ENCODE data around the gene PF4V1.

The PF4V1 gene

DNA sequence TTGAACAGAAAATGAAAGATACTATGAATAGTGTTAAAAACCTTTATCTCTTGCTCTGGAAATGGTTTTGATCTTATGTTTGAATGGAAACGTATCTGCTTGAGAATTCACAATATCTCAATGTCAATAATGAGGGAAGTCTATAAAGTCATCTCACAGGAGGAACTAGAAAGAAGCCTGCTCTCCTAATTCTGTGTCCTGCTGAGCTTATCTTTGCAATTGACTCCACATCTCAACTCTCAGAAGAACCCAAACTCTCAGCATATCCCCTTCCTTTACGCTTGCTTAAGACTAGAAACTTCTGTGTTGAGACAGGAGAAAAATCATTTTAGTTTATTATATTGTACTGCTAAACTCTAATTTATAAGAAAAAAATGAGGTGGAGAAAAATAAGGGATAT lies 8.3 kb upstream of the PF4V1 start:
- Histone ChIP-seq H3K4me3 (ENCODE audit: low read depth, low read length) (no peak overlapping the region), H3K36me3 (ENCODE audit: insufficient read depth, low read length) (no peaks in the 10 kb centered on the region), H2AFZ (ENCODE audit: low read length, unreplicated experiment) (no peak overlapping the region), H3K27me3 (ENCODE audit: insufficient read depth, low read length) (no peaks in the 10 kb centered on the region), H3K4me1 (ENCODE audit: control insufficient read depth, insufficient read depth, low read length, unreplicated experiment) (peaks cover 35% of the 10 kb centered on the region), H3K79me2 (ENCODE audit: control insufficient read depth, insufficient read depth, low read length, unreplicated experiment) (no peaks in the 10 kb centered on the region), H3K27ac (ENCODE audit: low read depth, low read length) (peak overlapping the region; percentile 77)

DNA sequence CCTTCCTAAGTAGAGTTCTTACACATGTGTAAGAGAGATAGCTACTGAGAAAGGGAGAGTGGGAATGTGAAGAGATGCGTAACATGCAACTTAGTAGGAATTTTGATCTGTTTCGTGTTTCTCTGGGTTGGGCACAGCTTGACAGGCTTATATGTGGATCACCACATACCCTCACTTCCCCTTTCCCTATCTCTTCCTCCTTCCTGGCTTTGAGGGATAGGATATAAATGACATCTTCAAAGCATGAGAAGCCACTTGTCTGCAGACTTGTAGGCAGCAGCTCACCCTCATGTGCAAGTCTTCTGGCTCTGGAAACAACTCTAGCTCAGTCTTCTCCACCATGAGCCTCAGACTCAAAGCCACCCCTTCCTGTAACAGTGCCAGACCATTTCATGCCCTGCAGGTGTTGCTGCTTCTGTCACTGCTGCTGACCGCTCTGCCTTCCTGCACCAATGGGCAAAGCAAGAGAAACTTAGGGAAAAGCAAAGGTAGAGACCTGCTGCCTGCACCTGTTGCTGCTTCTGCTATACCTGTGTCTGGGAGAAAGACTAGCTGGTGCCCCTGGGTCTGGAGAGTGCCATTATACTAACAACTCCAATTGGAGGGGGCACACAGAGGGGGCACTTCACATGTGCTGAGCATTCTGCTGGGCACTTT lies 5.4 kb upstream of the PF4V1 start:
- Histone ChIP-seq H2AFZ (ENCODE audit: low read length, unreplicated experiment) (no peak overlapping the region), H3K4me3 (ENCODE audit: low read depth, low read length) (no peak overlapping the region), H3K27me3 (ENCODE audit: insufficient read depth, low read length) (no peaks in the 10 kb centered on the region), H3K27ac (ENCODE audit: low read depth, low read length) (no peak overlapping the region), H3K4me1 (ENCODE audit: control insufficient read depth, insufficient read depth, low read length, unreplicated experiment) (peaks cover 23% of the 10 kb centered on the region), H3K79me2 (ENCODE audit: control insufficient read depth, insufficient read depth, low read length, unreplicated experiment) (no peaks in the 10 kb centered on the region), H3K36me3 (ENCODE audit: insufficient read depth, low read length) (no peaks in the 10 kb centered on the region)

DNA sequence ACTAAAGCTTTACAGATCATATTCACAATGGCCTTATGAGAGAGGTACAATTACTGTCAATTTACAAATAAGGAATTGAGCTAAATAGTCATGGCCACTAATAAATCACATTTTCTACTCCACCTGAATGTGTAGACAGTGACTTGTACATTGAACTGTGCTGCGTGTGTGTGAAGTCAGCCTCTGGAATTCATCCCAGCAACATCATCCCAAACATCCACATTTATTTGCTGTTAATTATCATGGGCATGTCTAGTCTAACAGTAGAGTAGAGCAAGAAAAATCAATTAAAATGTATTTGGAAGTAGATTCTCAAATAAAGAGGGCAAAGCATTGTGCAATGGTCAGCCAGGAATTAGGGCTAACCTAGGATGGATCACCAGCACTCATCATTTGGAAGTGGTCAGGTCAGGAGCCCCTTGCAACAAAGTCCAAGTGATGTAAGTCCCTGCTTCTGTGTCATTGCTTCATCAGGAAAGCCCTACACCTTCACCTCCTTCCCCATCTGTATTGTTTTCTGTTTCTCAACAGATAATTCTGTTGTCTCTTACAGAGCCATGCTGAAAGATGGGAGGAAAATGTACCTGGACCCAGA lies 4.8 kb upstream of the PF4V1 start:
- Histone ChIP-seq H3K4me3 (ENCODE audit: low read depth, low read length) (no peak overlapping the region), H3K36me3 (ENCODE audit: insufficient read depth, low read length) (no peaks in the 10 kb centered on the region), H3K27ac (ENCODE audit: low read depth, low read length) (no peak overlapping the region), H3K79me2 (ENCODE audit: control insufficient read depth, insufficient read depth, low read length, unreplicated experiment) (no peaks in the 10 kb centered on the region), H3K4me1 (ENCODE audit: control insufficient read depth, insufficient read depth, low read length, unreplicated experiment) (peaks cover 17% of the 10 kb centered on the region), H2AFZ (ENCODE audit: low read length, unreplicated experiment) (no peak overlapping the region), H3K27me3 (ENCODE audit: insufficient read depth, low read length) (no peaks in the 10 kb centered on the region)

DNA sequence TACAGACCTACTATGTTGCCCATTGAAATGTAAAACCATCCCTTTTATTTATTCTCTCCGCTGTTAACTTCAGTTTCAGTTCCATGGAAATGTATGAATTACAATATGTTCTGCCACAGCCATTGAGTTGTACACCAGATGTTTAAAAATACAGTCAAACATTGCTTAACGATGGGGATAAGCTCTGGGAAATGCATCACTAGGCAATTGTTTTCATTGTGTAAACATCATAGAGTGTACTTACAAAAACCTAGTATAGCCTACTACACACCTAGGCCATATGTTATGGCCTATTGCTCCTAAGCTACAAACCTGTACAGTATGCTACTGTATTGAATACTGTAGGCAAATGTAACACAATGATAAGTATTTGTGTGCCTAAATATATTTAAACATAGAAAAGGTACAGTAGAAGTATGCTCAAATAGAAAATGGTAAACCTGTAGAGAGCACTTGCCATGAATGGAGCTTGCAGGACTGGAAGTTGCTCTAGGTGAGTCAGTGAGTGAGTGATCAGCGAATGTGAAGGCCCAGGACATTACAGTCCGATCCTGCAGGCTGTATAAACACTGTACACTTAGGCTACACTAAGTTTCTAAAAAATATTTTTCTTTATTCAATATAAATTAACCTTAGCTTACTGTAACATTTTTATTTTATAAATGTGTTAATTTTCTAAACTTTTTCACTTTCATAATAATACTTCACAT lies 2.7 kb upstream of the PF4V1 start:
- H3K27me3 ChIP-seq (ENCODE audit: insufficient read depth, low read length), result no peaks in the 10 kb centered on the region
- H3K4me3 ChIP-seq (ENCODE audit: low read depth, low read length), result no peak overlapping the region
- H2AFZ ChIP-seq (ENCODE audit: low read length, unreplicated experiment), result no peak overlapping the region
- H3K4me1 ChIP-seq (ENCODE audit: control insufficient read depth, insufficient read depth, low read length, unreplicated experiment), result peaks cover 3% of the 10 kb centered on the region
- H3K36me3 ChIP-seq (ENCODE audit: insufficient read depth, low read length), result no peaks in the 10 kb centered on the region
- H3K27ac ChIP-seq (ENCODE audit: low read depth, low read length), result no peak overlapping the region
- H3K79me2 ChIP-seq (ENCODE audit: control insufficient read depth, insufficient read depth, low read length, unreplicated experiment), result no peaks in the 10 kb centered on the region

DNA sequence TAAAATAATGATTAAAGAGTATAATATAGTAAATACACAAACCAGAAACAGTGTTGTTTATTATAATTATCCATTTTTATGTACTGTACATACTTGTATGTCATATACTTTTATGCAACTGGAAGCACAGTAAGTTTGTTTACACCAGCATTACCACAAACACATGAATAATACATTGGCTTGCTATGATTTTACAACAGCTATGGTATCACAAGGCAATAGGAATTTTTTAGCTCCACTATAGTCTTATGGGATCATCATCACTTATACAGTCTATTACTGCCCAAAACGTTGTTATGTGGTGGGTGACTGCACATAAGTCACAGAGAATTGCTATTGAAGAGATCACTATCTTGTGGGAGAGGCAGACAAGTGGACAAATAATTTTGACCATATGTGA lies 1.8 kb upstream of the PF4V1 start:
- Histone ChIP-seq H2AFZ (ENCODE audit: low read length, unreplicated experiment) (no peak overlapping the region), H3K79me2 (ENCODE audit: control insufficient read depth, insufficient read depth, low read length, unreplicated experiment) (no peaks in the 10 kb centered on the region), H3K36me3 (ENCODE audit: insufficient read depth, low read length) (no peaks in the 10 kb centered on the region), H3K27me3 (ENCODE audit: insufficient read depth, low read length) (no peaks in the 10 kb centered on the region), H3K27ac (ENCODE audit: low read depth, low read length) (no peak overlapping the region), H3K4me3 (ENCODE audit: low read depth, low read length) (no peak overlapping the region), H3K4me1 (ENCODE audit: control insufficient read depth, insufficient read depth, low read length, unreplicated experiment) (peaks cover 12% of the 10 kb centered on the region)

DNA sequence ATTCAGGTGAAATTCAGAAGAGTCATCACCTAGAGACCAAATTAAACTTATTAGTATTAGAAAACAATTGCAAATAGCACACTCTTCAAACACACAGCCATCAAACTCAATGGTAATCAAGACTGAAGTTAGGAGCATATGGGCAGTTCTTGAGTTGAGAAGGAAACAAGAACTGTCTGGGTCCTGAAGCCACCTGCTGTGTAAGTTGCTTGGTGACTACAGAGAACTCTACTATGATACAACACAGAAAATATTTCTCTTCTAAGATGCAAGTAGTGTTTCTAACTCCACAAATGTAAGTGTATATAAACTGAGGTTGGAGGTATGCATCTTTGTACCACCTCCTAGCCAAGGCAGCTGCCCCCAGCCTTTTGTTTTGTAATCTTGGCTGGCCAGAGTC lies 325 bp upstream of the PF4V1 start:
- H3K27me3 ChIP-seq (ENCODE audit: insufficient read depth, low read length), result no peaks in the 10 kb centered on the region
- H3K27ac ChIP-seq (ENCODE audit: low read depth, low read length), result no peak overlapping the region
- H3K4me1 ChIP-seq (ENCODE audit: control insufficient read depth, insufficient read depth, low read length, unreplicated experiment), result peaks cover 18% of the 10 kb centered on the region
- H2AFZ ChIP-seq (ENCODE audit: low read length, unreplicated experiment), result no peak overlapping the region
- H3K4me3 ChIP-seq (ENCODE audit: low read depth, low read length), result no peak overlapping the region
- H3K79me2 ChIP-seq (ENCODE audit: control insufficient read depth, insufficient read depth, low read length, unreplicated experiment), result no peaks in the 10 kb centered on the region
- H3K36me3 ChIP-seq (ENCODE audit: insufficient read depth, low read length), result peaks cover 5% of the 10 kb centered on the region; the same call in 1 of the 2 replicates

DNA sequence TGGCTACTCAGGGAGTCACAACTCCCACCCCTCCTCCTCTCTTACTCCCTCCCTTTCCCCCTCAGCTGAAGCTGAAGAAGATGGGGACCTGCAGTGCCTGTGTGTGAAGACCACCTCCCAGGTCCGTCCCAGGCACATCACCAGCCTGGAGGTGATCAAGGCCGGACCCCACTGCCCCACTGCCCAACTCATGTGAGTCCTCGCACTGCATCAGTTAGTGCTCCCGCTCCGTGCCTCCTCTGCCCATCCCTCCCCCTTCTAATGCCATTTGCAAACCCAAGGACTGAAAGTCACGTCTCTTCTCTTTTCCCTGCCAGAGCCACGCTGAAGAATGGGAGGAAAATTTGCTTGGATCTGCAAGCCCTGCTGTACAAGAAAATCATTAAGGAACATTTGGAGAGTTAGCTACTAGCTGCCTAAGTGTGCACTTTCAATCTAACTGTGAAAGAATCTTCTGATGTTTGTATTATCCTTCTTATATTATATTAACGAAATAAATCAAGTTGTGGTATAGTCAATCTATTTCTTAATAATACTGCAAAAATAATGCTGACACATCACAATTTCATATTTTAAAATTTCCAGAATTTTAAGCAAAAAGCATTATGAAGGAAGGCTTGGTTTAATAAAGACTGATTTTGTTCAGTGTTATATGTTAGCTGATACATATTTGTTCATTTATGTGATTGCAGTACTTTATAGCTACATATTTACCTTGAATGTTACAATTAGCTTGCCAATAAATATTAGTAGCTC lies 800 bp downstream of the PF4V1 start:
- H3K27ac ChIP-seq (ENCODE audit: low read depth, low read length), result no peak overlapping the region
- no peaks in the 10 kb centered on the region for H3K27me3 ChIP-seq (ENCODE audit: insufficient read depth, low read length)
- H3K4me1 ChIP-seq (ENCODE audit: control insufficient read depth, insufficient read depth, low read length, unreplicated experiment), result peaks cover 18% of the 10 kb centered on the region
- H3K79me2 ChIP-seq (ENCODE audit: control insufficient read depth, insufficient read depth, low read length, unreplicated experiment), result no peaks in the 10 kb centered on the region
- H3K36me3 ChIP-seq (ENCODE audit: insufficient read depth, low read length), result peaks cover 13% of the 10 kb centered on the region; the same call in 1 of the 2 replicates
- H3K4me3 ChIP-seq (ENCODE audit: low read depth, low read length), result no peak overlapping the region
- H2AFZ ChIP-seq (ENCODE audit: low read length, unreplicated experiment), result no peak overlapping the region

DNA sequence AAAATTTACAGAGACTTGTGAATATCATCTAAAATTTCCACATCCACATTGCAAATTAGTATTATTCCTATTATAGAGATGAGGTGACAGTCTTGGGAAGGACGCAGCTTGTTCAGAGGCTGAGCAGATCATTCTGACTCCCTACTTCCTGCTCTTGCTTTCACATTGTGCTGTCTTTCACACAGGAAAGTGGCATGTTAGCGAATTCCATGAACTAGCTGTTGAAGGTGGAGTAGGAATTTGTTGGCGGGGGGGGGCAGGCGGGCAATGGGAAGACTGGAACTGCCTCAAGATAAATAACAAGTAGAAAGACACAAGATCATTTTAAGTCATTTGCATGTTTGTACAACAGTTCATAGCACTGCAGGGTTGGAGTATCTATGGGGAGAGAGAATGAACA lies 2.3 kb downstream of the PF4V1 start:
- peak overlapping the region; percentile 87 for H3K27ac ChIP-seq (ENCODE audit: low read depth, low read length)
- H3K4me3 ChIP-seq (ENCODE audit: low read depth, low read length), result no peak overlapping the region
- no peaks in the 10 kb centered on the region for H3K79me2 ChIP-seq (ENCODE audit: control insufficient read depth, insufficient read depth, low read length, unreplicated experiment)
- peaks cover 24% of the 10 kb centered on the region for H3K4me1 ChIP-seq (ENCODE audit: control insufficient read depth, insufficient read depth, low read length, unreplicated experiment)
- peaks cover 15% of the 10 kb centered on the region; the same call in 1 of the 2 replicates for H3K36me3 ChIP-seq (ENCODE audit: insufficient read depth, low read length)
- H3K27me3 ChIP-seq (ENCODE audit: insufficient read depth, low read length), result no peaks in the 10 kb centered on the region
- H2AFZ ChIP-seq (ENCODE audit: low read length, unreplicated experiment), result no peak overlapping the region

DNA sequence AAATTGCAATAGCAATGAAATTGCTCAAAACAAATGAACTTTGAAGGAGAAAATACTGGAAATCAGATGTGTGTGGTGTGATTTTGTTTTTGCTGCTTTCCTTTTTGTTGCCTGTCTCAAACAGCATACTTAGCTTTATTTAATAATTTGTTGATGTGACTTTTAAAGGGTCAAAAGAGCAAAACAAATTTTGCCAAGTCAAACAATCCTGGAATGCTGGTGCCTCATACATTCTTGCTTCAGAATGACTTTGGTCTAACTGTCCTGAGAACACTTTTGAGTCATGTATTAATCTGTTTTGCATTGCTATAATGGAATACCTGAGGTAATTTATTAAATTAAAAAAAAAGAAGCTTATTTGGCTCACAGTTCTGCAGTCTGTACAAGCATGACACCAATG lies 3.4 kb downstream of the PF4V1 start:
- Histone ChIP-seq H2AFZ (ENCODE audit: low read length, unreplicated experiment) (no peak overlapping the region), H3K36me3 (ENCODE audit: insufficient read depth, low read length) (peaks cover 15% of the 10 kb centered on the region; the same call in 1 of the 2 replicates), H3K4me3 (ENCODE audit: low read depth, low read length) (no peak overlapping the region), H3K27me3 (ENCODE audit: insufficient read depth, low read length) (no peaks in the 10 kb centered on the region), H3K27ac (ENCODE audit: low read depth, low read length) (peak overlapping the region; percentile 87), H3K4me1 (ENCODE audit: control insufficient read depth, insufficient read depth, low read length, unreplicated experiment) (peaks cover 24% of the 10 kb centered on the region), H3K79me2 (ENCODE audit: control insufficient read depth, insufficient read depth, low read length, unreplicated experiment) (no peaks in the 10 kb centered on the region)

DNA sequence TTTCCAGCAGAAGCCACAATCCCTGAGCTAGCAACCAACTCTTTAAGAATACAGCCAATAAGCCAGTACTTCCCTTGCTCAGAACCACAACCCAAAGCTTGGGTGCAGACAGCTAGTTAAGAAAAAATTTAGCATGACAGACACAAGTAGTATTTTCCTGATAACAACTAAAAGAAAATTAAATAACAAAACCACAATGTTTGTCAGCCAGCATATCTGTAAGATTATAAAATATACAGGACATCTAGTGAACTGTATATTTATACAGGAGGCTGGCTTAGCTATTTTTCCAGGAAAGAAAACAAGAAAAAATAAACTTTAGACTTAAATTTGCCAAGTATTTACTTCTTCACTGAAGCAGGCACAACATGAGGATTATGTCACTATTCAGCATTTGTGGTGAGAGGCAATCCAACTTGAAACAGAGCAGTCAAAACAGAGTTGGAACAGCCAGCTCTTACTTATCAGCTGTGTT lies 6.6 kb downstream of the PF4V1 start:
- Histone ChIP-seq H3K4me1 (ENCODE audit: control insufficient read depth, insufficient read depth, low read length, unreplicated experiment) (peaks cover 34% of the 10 kb centered on the region), H3K27ac (ENCODE audit: low read depth, low read length) (peak overlapping the region; percentile 41), H3K27me3 (ENCODE audit: insufficient read depth, low read length) (no peaks in the 10 kb centered on the region), H2AFZ (ENCODE audit: low read length, unreplicated experiment) (no peak overlapping the region), H3K79me2 (ENCODE audit: control insufficient read depth, insufficient read depth, low read length, unreplicated experiment) (no peaks in the 10 kb centered on the region), H3K4me3 (ENCODE audit: low read depth, low read length) (no peak overlapping the region), H3K36me3 (ENCODE audit: insufficient read depth, low read length) (peaks cover 15% of the 10 kb centered on the region; the same call in 1 of the 2 replicates)

Data from ACC112 (cell line).